GM12891 (cell line): ENCODE measurements around the gene ZFP36L2.

Experiments
- POLR2A ChIP-seq: IDR thresholded peaks from 2 replicates; pipeline ENCODE4 v1.6.1; 2011; ENCODE audit warnings: low read depth, low read length, control low read depth
- POLR2AphosphoS5 ChIP-seq: IDR thresholded peaks from 2 replicates; pipeline ENCODE4 v1.6.1; 2011; ENCODE audit warnings: low read depth, low read length, control low read depth
- TAF1 ChIP-seq: IDR thresholded peaks from 2 replicates; pipeline ENCODE4 v1.6.1; 2011; ENCODE audit warnings: low read depth, low read length, control low read depth

GRCh38 chr2:43220229-43220751 is 6.1 kb downstream of the ZFP36L2 start:
- TF ChIP-seq POLR2A (no peak), POLR2AphosphoS5 (no peak), TAF1 (no peak; the same call in 1 of the 2 replicates)
